Uterus (tissue), 2 donors: Measurements from ENCODE around the gene CCM2L.

Experiments
- POLR2A ChIP-seq, 2 donors: fragments of 450-650 bp; IDR thresholded peaks; one replicate each; pipeline ENCODE4 v1.6.1; 2016; ENCODE audit warnings: antibody characterized with exemption in 2 of 2, mild to moderate bottlenecking in 1 of 2, moderate library complexity in 1 of 2
- TF ChIP-seq, protein P1 (sequence below), 4 experiments: fragments of 200-600 bp in 2 of 4; fragments of 450-650 bp in 2 of 4; sonication (generic) in 2 of 4; IDR thresholded peaks; one replicate each; pipeline ENCODE4 v1.5.1; 2016 to 2019; ENCODE audit warnings: antibody characterized with exemption in 4 of 4, mild to moderate bottlenecking in 2 of 4, moderate library complexity in 1 of 4

GRCh38 chr20:31992086-31992485 lies 18.2 kb upstream of the CCM2L start:
- TF ChIP-seq, protein P1, sequence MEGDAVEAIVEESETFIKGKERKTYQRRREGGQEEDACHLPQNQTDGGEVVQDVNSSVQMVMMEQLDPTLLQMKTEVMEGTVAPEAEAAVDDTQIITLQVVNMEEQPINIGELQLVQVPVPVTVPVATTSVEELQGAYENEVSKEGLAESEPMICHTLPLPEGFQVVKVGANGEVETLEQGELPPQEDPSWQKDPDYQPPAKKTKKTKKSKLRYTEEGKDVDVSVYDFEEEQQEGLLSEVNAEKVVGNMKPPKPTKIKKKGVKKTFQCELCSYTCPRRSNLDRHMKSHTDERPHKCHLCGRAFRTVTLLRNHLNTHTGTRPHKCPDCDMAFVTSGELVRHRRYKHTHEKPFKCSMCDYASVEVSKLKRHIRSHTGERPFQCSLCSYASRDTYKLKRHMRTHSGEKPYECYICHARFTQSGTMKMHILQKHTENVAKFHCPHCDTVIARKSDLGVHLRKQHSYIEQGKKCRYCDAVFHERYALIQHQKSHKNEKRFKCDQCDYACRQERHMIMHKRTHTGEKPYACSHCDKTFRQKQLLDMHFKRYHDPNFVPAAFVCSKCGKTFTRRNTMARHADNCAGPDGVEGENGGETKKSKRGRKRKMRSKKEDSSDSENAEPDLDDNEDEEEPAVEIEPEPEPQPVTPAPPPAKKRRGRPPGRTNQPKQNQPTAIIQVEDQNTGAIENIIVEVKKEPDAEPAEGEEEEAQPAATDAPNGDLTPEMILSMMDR (IDR thresholded peaks at IDR 0.05) = no peak
- TF ChIP-seq POLR2A (IDR thresholded peaks at IDR 0.05) = no peak
